CD8-positive, alpha-beta memory T cell (primary cell): ENCODE data around the gene H6PD. TPM values are rescaled to one million over a fixed set of nuclear protein-coding genes. Genes with fewer than 3 reads are reported as not detected.

Source experiments
- CTCF ChIA-PET: fragments of 350-600 bp; sonication (Branson Sonifier 250); formaldehyde crosslinking; loops from one replicate; lab custom pipeline; 2021; ENCODE audit warnings: antibody characterized with exemption; lab: Charles Lee
- POLR2A ChIA-PET: fragments of 350-600 bp; sonication (Branson Sonifier 250); formaldehyde crosslinking; loops from one replicate; lab custom pipeline; 2021; ENCODE audit warnings: antibody characterized with exemption; lab: Charles Lee
- DNase-seq, 5 donors: peaks; one replicate each; pipeline versions ENCODE4 v3.0.0 to v3.0.0-alpha.2; 2020 to 2022; ENCODE audit warnings: mixed read lengths in 1 of 5
- H3K27ac ChIP-seq: one replicate; pipeline ENCODE4 v1.7.0; 2013; ENCODE audit warnings: low read depth, mild to moderate bottlenecking, low read length, moderate library complexity
- H3K27me3 ChIP-seq: 2 replicates; pipeline ENCODE4 v1.7.0; 2013; ENCODE audit warnings: low read length, mild to moderate bottlenecking; ENCODE audit not compliant: insufficient read depth, poor library complexity, severe bottlenecking
- H3K36me3 ChIP-seq: 2 replicates; pipeline ENCODE4 v1.7.0; 2013; ENCODE audit warnings: mild to moderate bottlenecking, low read length, moderate library complexity; ENCODE audit not compliant: insufficient read depth
- H3K4me1 ChIP-seq: 2 replicates; pipeline ENCODE4 v1.7.0; 2013; ENCODE audit warnings: mild to moderate bottlenecking, low read length, moderate library complexity; ENCODE audit not compliant: insufficient read depth
- H3K4me3 ChIP-seq: 2 replicates; pipeline ENCODE4 v1.7.0; 2013; ENCODE audit warnings: mild to moderate bottlenecking, low read length
- H3K9me3 ChIP-seq: 2 replicates; pipeline ENCODE4 v1.7.0; 2013; ENCODE audit warnings: mild to moderate bottlenecking, low read length
- H3K27ac Mint-ChIP-seq, 8 donors: one replicate each; pipeline ENCODE4 v1.8.0; 2020 to 2021; ENCODE audit warnings: mixed read lengths in 8 of 8, mild to moderate bottlenecking in 6 of 8, inconsistent platforms in 3 of 8, moderate library complexity in 3 of 8
- H3K27me3 Mint-ChIP-seq, 2 donors: one replicate each; pipeline ENCODE4 v1.8.0; 2020 to 2021; ENCODE audit warnings: mixed read lengths in 2 of 2, mild to moderate bottlenecking in 1 of 2, moderate library complexity in 1 of 2
- H3K36me3 Mint-ChIP-seq, 3 donors: one replicate each; pipeline ENCODE4 v1.8.0; 2020 to 2021; ENCODE audit warnings: mixed read lengths in 3 of 3, inconsistent platforms in 1 of 3, mild to moderate bottlenecking in 1 of 3
- H3K4me1 Mint-ChIP-seq, 3 donors: one replicate each; pipeline ENCODE4 v1.8.0; 2020 to 2021; ENCODE audit warnings: mixed read lengths in 3 of 3, inconsistent platforms in 1 of 3, mild to moderate bottlenecking in 1 of 3
- H3K4me3 Mint-ChIP-seq, 7 donors: one replicate each; pipeline ENCODE4 v1.8.0; 2020 to 2021; ENCODE audit warnings: mixed read lengths in 7 of 7, mild to moderate bottlenecking in 6 of 7, moderate library complexity in 4 of 7, inconsistent platforms in 2 of 7
- H3K9me3 Mint-ChIP-seq, 5 donors: one replicate each; pipeline ENCODE4 v1.8.0; 2020 to 2022; ENCODE audit warnings: mixed read lengths in 5 of 5, mild to moderate bottlenecking in 3 of 5, moderate library complexity in 2 of 5, inconsistent platforms in 1 of 5
- polyA plus RNA-seq: library from polyadenylated mRNA; unstranded; fragments of 300-500 nt; fragmentation: Illumina TruSeq; gene quantifications from one replicate; pipeline ENCODE4 v1.2.3, GENCODE V29; 2021
- total RNA-seq, 2 experiments: library from RNA; stranded (reverse); gene quantifications; one replicate each; pipeline ENCODE4 v1.2.3, GENCODE V29; 2021

Gene H6PD
- total and polyA plus RNA-seq, 3 experiments from 2014 or later = 7.8 to 11.6 (median 7.9) TPM

DNA sequence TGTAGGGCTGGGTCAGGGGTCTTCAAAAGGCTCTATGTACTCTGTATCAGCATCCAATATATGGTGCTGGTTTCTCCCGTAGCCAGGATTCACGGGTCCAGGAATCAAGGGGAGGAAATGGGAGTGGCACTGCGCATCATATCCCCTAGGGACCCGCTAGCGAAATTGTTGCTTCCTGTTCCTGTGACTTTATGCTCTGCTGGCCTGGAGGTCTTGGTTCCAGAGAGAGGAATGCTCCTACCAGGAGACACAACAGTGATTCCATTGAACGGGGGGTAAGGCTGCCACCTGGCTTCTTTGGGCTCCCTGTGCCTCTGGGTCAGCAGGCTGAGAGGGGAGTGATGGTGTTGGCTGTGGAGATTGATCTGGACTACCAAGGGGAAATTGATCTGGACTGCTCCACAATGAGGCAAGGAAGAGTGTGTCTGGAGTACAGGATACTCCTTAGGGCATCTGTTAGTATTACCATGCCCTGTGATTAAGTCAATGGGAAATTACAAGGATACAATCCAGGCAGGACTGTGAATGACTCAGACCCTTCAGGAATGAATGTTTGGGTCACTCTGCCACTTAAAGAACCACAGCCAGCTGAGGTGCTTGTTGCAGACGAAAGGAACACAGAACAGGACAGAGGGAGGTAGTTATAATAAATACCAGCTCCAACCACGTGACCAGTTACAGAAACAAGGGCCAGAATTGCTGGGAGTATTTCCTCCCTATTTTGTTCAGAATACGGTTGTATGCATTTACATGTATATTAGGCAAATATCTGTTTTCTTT is 68.4 kb downstream of the H6PD start:
- ChIA-PET CTCF (no interaction called here), POLR2A (no interaction called here)
- no peaks in the 10 kb centered on the region for H3K9me3 Mint-ChIP-seq
- DNase-seq = no peak
- Histone ChIP-seq H3K27me3 (no peaks in the 10 kb centered on the region), H3K27ac (no peak overlapping the region), H3K4me3 (no peak overlapping the region), H3K4me1 (no peaks in the 10 kb centered on the region), H3K36me3 (no peaks in the 10 kb centered on the region), H3K9me3 (no peaks in the 10 kb centered on the region)
- peaks cover 0 to 16% (median 3%) of the 10 kb centered on the region in 3 donors for H3K4me1 Mint-ChIP-seq
- no peak overlapping the region for H3K27ac Mint-ChIP-seq
- H3K4me3 Mint-ChIP-seq = no peak overlapping the region
- H3K36me3 Mint-ChIP-seq = peaks cover 0 to 3% (median 0%) of the 10 kb centered on the region in 3 donors
- H3K27me3 Mint-ChIP-seq = no peaks in the 10 kb centered on the region

DNA sequence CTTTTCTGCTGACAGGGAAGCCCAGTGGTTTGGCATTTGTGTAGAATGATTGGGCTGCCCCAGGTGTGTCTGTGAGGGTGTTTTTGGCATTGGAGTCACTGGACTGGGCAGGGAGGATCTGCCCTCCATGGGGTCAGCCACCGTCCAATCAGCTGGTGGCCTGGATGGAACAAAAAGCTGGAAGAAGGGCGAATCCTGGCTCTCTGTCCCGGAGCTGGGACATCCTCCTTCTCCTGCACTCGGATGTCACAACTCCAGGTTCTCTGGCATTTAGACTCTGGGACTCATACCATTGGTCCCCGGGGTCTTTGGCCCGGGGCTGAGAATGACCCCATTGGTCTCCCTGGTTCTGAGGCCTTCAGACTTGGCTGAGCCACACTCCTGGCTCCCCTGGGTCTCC is 69.3 kb downstream of the H6PD start:
- Mint-ChIP-seq H3K4me3 (no peak overlapping the region), H3K27ac (no peak overlapping the region), H3K36me3 (peaks cover 0 to 3% (median 0%) of the 10 kb centered on the region in 3 donors), H3K27me3 (no peaks in the 10 kb centered on the region), H3K9me3 (no peaks in the 10 kb centered on the region), H3K4me1 (peaks cover 0 to 16% (median 3%) of the 10 kb centered on the region in 3 donors)
- H3K4me1 ChIP-seq = no peaks in the 10 kb centered on the region
- no peak overlapping the region for H3K4me3 ChIP-seq
- H3K27me3 ChIP-seq = no peaks in the 10 kb centered on the region
- H3K27ac ChIP-seq = no peak overlapping the region
- ChIA-PET CTCF (no interaction called here), POLR2A (no interaction called here)
- DNase-seq = no peak
- no peaks in the 10 kb centered on the region for H3K9me3 ChIP-seq
- H3K36me3 ChIP-seq = no peaks in the 10 kb centered on the region

DNA sequence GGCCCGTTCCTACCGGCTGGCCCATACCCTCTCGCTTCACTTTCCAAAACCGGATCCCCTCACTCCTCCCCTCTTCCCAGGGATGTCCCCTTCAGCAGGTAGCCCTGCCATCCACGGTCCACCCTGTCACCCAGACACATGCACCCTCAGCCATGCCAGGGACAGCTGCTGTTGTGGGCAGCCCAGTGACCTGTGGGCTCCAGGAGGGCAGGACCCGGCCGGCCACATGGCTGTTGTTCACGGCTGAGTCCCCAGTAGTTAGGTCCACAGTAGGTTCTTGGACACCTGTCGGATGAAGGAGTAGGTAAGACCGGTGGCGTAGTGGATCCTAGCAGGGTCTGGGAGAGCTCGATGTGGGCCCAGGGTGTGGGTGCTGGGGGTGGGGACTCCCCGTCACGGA is 70.6 kb downstream of the H6PD start:
- DNase-seq = no peak
- Mint-ChIP-seq H3K4me3 (peak overlapping the region in 1 of 7 donors; percentile 27), H3K27ac (peak overlapping the region in 2 of 8 donors; percentile 19 to 54), H3K4me1 (peaks cover 0 to 14% (median 3%) of the 10 kb centered on the region in 3 donors), H3K27me3 (no peaks in the 10 kb centered on the region), H3K36me3 (peaks cover 0 to 3% (median 0%) of the 10 kb centered on the region in 3 donors), H3K9me3 (no peaks in the 10 kb centered on the region)
- POLR2A ChIA-PET = no interaction called here
- no peaks in the 10 kb centered on the region for H3K36me3 ChIP-seq
- CTCF ChIA-PET = no interaction called here
- no peak overlapping the region for H3K27ac ChIP-seq
- H3K27me3 ChIP-seq = no peaks in the 10 kb centered on the region
- H3K4me3 ChIP-seq = no peak overlapping the region
- no peaks in the 10 kb centered on the region for H3K4me1 ChIP-seq
- no peaks in the 10 kb centered on the region for H3K9me3 ChIP-seq

DNA sequence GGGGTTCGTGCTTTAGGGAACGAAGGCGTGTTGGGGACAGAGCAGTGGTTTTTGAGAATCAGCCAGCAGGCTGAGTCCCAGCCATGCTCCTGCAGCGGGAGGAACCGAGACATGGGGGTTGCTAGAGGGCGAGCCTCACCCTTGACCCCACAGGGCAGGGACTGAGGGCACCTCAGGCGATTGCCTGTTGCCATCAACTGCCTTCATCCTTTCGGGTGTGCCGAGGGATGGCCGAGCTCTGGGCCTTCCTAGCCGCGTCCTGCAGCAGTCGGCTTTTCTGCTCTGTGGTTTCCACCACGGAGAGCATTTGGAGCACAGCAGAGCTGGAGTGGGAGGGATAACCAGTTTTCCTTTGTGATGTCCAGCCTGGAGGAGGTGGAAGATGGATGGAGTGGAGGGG is 71.4 kb downstream of the H6PD start:
- ChIA-PET CTCF (no interaction called here), POLR2A (no interaction called here)
- no peaks in the 10 kb centered on the region for H3K4me1 ChIP-seq
- H3K4me3 ChIP-seq = no peak overlapping the region
- no peaks in the 10 kb centered on the region for H3K9me3 Mint-ChIP-seq
- H3K27ac Mint-ChIP-seq = peak overlapping the region in 1 of 8 donors; percentile 75
- H3K4me1 Mint-ChIP-seq = peaks cover 0 to 7% (median 0%) of the 10 kb centered on the region in 3 donors
- H3K4me3 Mint-ChIP-seq = no peak overlapping the region
- H3K36me3 ChIP-seq = no peaks in the 10 kb centered on the region
- no peaks in the 10 kb centered on the region for H3K27me3 ChIP-seq
- no peak overlapping the region for H3K27ac ChIP-seq
- H3K27me3 Mint-ChIP-seq = no peaks in the 10 kb centered on the region
- H3K9me3 ChIP-seq = no peaks in the 10 kb centered on the region
- DNase-seq = no peak
- no peaks in the 10 kb centered on the region for H3K36me3 Mint-ChIP-seq

DNA sequence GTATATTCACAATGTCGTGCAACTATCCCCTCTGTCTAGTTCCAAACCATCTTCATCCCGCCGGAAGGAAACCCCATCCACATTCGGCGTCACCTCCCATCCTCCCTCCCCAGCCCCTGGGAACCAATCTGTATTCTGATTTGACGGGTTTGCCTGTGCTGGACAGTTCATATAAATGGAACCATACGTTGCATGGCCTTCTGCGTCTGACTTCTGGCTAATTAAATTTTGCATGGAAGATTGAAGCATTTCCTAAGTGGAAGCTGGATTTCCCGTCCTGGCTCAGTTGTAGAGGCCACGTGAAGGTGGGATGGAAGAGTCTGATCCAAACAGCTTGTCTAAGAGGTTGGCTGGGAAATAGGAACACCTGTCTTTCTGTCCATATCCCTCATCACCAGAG is 72.7 kb downstream of the H6PD start:
- Mint-ChIP-seq H3K4me3 (no peak overlapping the region), H3K27me3 (no peaks in the 10 kb centered on the region), H3K4me1 (peaks cover 0 to 7% (median 0%) of the 10 kb centered on the region in 3 donors), H3K9me3 (no peaks in the 10 kb centered on the region), H3K27ac (no peak overlapping the region), H3K36me3 (no peaks in the 10 kb centered on the region)
- Histone ChIP-seq H3K9me3 (no peaks in the 10 kb centered on the region), H3K27me3 (no peaks in the 10 kb centered on the region), H3K27ac (no peak overlapping the region), H3K4me3 (no peak overlapping the region), H3K4me1 (no peaks in the 10 kb centered on the region), H3K36me3 (no peaks in the 10 kb centered on the region)
- POLR2A ChIA-PET = no interaction called here
- DNase-seq = no peak
- CTCF ChIA-PET = interaction anchor here (2.0 kb wide), 1 partner anchor 183 kb away, joined by 5 read pairs; no protein-coding TSS in a partner anchor

DNA sequence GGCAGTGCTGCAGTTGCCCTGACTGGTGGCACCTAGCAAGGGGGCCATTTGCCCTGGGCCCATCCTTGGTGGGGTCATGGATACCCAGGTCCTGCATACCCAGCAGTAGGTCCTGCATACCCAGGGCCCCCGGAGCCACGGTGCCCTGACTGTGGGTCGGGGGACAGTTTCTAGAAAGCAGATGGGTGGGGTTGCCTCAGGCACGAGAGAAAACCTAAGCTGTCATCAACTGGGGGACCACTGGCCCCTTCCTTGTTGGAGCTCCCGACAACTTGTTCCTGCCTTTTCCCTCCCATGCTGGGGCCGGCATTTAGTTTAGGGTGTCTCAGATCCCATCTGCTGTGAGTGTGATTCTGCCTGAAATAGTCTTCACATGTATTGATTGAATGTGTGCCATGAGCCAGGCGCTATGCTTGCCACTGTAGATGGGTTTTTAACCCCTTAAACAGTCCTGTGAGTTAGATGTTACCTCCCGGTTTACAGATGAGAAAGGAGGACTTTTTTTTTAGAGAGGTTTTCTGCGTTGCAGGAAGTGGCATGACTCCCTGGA is 73.7 kb downstream of the H6PD start:
- Mint-ChIP-seq H3K9me3 (no peaks in the 10 kb centered on the region), H3K36me3 (no peaks in the 10 kb centered on the region), H3K27ac (peak overlapping the region in 1 of 8 donors; percentile 63), H3K27me3 (no peaks in the 10 kb centered on the region), H3K4me1 (no peaks in the 10 kb centered on the region), H3K4me3 (no peak overlapping the region)
- Histone ChIP-seq H3K4me1 (no peaks in the 10 kb centered on the region), H3K36me3 (no peaks in the 10 kb centered on the region), H3K9me3 (no peaks in the 10 kb centered on the region), H3K4me3 (no peak overlapping the region), H3K27me3 (no peaks in the 10 kb centered on the region), H3K27ac (no peak overlapping the region)
- CTCF ChIA-PET = interaction anchor here (2.0 kb wide), 1 partner anchor 182 kb away, joined by 5 read pairs; no protein-coding TSS in a partner anchor
- POLR2A ChIA-PET = no interaction called here
- no peak for DNase-seq

DNA sequence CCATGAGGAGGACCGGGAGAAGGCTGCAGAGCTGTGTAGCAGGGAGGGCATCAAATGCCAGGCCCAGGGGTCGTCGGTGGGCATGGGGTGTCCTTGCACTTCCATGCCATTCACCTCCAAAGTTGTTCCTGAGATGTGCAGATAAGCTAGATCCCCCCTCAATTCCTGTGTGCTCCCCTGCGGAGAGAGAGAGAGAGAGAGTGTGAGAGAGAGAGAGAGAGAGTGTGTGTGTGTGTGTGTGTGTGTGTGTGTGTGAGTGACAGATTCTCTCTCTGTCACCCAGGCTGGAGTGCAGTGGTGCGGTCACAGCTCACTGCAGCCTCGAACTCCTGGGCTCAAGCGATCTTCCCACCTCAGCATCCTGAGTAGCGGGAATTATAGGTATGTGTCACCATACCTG is 74.5 kb downstream of the H6PD start:
- Histone ChIP-seq H3K27me3 (no peaks in the 10 kb centered on the region), H3K4me1 (no peaks in the 10 kb centered on the region), H3K4me3 (no peak overlapping the region), H3K27ac (no peak overlapping the region), H3K9me3 (no peaks in the 10 kb centered on the region), H3K36me3 (no peaks in the 10 kb centered on the region)
- POLR2A ChIA-PET = no interaction called here
- peak overlapping the region in 1 of 8 donors; percentile 24 for H3K27ac Mint-ChIP-seq
- H3K4me3 Mint-ChIP-seq = no peak overlapping the region
- H3K4me1 Mint-ChIP-seq = no peaks in the 10 kb centered on the region
- no peaks in the 10 kb centered on the region for H3K36me3 Mint-ChIP-seq
- DNase-seq = no peak
- no peaks in the 10 kb centered on the region for H3K27me3 Mint-ChIP-seq
- no peaks in the 10 kb centered on the region for H3K9me3 Mint-ChIP-seq
- CTCF ChIA-PET = no interaction called here

DNA sequence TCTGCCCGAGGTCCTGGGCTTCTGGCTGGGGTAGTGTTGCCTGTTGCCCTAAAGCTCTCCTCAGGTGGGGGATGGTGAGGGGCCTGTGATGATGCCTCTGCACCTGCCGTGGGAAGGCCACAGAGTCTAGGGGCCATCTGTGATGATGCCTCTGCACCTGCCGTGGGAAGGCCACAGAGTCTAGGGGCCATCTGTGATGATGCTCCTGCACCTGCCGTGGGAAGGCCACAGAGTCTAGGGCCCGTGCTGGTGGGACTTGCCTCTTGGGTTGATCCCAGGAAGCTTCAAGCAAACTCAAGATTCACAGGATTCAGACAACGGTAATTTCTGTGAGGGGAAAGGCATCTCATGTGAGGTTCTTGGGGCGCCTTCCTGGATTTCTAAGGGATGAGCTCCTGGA is 75.4 kb downstream of the H6PD start:
- H3K27ac ChIP-seq = no peak overlapping the region
- H3K27ac Mint-ChIP-seq = no peak overlapping the region
- H3K4me3 ChIP-seq = no peak overlapping the region
- H3K36me3 ChIP-seq = no peaks in the 10 kb centered on the region
- H3K4me1 Mint-ChIP-seq = peaks cover 2 to 9% (median 7%) of the 10 kb centered on the region in 3 donors
- no peaks in the 10 kb centered on the region for H3K27me3 ChIP-seq
- no peak for DNase-seq
- H3K4me3 Mint-ChIP-seq = no peak overlapping the region
- no peaks in the 10 kb centered on the region for H3K27me3 Mint-ChIP-seq
- POLR2A ChIA-PET = no interaction called here
- H3K4me1 ChIP-seq = no peaks in the 10 kb centered on the region
- no peaks in the 10 kb centered on the region for H3K36me3 Mint-ChIP-seq
- no peaks in the 10 kb centered on the region for H3K9me3 Mint-ChIP-seq
- no peaks in the 10 kb centered on the region for H3K9me3 ChIP-seq
- CTCF ChIA-PET = no interaction called here
